ENCODE data around the gene SLC35D3.

GRCh38 chr6:136968837-136969236 is 46.7 kb downstream of the SLC35D3 start:
- TF ChIP-seq CTCF (IDR thresholded peaks at IDR 0.05) (no peak), POLR2A (IDR thresholded peaks at IDR 0.05) (no peak)

Data from stomach (tissue), 4 donors.